Endothelial cell of umbilical vein (primary cell): ENCODE results near the gene CABYR. TPM values are rescaled to one million over a fixed set of nuclear protein-coding genes. Genes with fewer than 3 reads are reported as not detected.

ENCODE experiments used
- BruUV-seq: library from RNA; stranded (reverse); fragments of 400-500 nt; replicated peaks from 2 replicates; lab custom pipeline; 2021; lab: Mats Ljungman, UMichigan
- CTCF ChIA-PET: fragments of 300-600, 350-600 bp; sonication (Branson Sonifier 250); formaldehyde crosslinking; loops from one replicate; lab custom pipeline; 2021; ENCODE audit warnings: antibody characterized with exemption, inconsistent platforms; lab: Charles Lee
- POLR2A ChIA-PET: fragments of 300-600, 350-600 bp; sonication (Branson Sonifier 250); formaldehyde crosslinking; loops from one replicate; lab custom pipeline; 2021; ENCODE audit warnings: antibody characterized with exemption, inconsistent platforms; lab: Charles Lee
- DNase-seq: peaks from one replicate; pipeline ENCODE4 v3.0.0-alpha.2; 2011; ENCODE audit warnings: low read depth, low spot score
- FAIRE-seq: peaks from 2 replicates; lab custom pipeline; 2011; peaks lifted over from hg19 to GRCh38; lab: Jason Lieb, UNC
- H2AFZ ChIP-seq: 2 replicates; pipeline ENCODE4 v1.6.0; 2012; ENCODE audit warnings: low read depth, low read length, control low read depth, inconsistent platforms
- H3K27ac ChIP-seq: 2 replicates; pipeline ENCODE4 v1.5.1; 2011; ENCODE audit warnings: low read depth, mild to moderate bottlenecking, control low read depth, low read length, moderate library complexity; ENCODE audit not compliant: insufficient read depth
- H3K27me3 ChIP-seq, 2 experiments: 2 replicates each; pipeline versions ENCODE4 v1.6.0 to v1.6.1; 2011; ENCODE audit warnings: low read length in 2 of 2, mixed read lengths in 1 of 2; ENCODE audit not compliant: control insufficient read depth in 2 of 2, insufficient read depth in 2 of 2
- H3K36me3 ChIP-seq, 2 experiments: 2 replicates in 1 of 2; 3 replicates in 1 of 2; pipeline ENCODE4 v1.5.1; 2011; ENCODE audit warnings: low read length in 2 of 2, mild to moderate bottlenecking in 1 of 2, moderate library complexity in 1 of 2; ENCODE audit not compliant: control insufficient read depth in 2 of 2, insufficient read depth in 2 of 2; ENCODE audit errors: extremely low read depth in 1 of 2
- H3K4me1 ChIP-seq: 3 replicates; pipeline ENCODE4 v1.5.1; 2011; ENCODE audit warnings: mild to moderate bottlenecking, low read length; ENCODE audit not compliant: control insufficient read depth, insufficient read depth; ENCODE audit errors: extremely low read depth
- H3K4me2 ChIP-seq: 2 replicates; pipeline ENCODE4 v1.6.1; 2011; ENCODE audit warnings: low read length, control low read depth, mixed read lengths; ENCODE audit not compliant: insufficient read depth
- H3K4me3 ChIP-seq, 3 experiments: fragments of 200-600 bp in 1 of 3; sonication (generic), shearing (Covaris generic) in 1 of 3; replicated peaks in 1 of 3; 2 replicates each; pipeline ENCODE4 v1.5.1; 2011 to 2016; ENCODE audit warnings: control low read depth in 3 of 3, low read length in 3 of 3, mild to moderate bottlenecking in 2 of 3, inconsistent platforms in 1 of 3, low read depth in 1 of 3, moderate library complexity in 1 of 3; ENCODE audit not compliant: insufficient read depth in 1 of 3
- H3K79me2 ChIP-seq: 2 replicates; pipeline ENCODE4 v1.6.0; 2012; ENCODE audit warnings: low read length, inconsistent platforms; ENCODE audit not compliant: control insufficient read depth, insufficient read depth
- H3K9ac ChIP-seq: replicated peaks from 2 replicates; pipeline ENCODE3; 2011; ENCODE audit warnings: low read length, control low read depth; ENCODE audit not compliant: insufficient read depth; ENCODE audit errors: extremely low read depth
- H3K9me1 ChIP-seq: replicated peaks from 3 replicates; pipeline ENCODE4 v1.6.0; 2011; ENCODE audit warnings: mild to moderate bottlenecking, low read length; ENCODE audit not compliant: control insufficient read depth, insufficient read depth; ENCODE audit errors: extremely low read depth
- H3K9me3 ChIP-seq: replicated peaks from 2 replicates; pipeline ENCODE4 v1.5.1; 2012; ENCODE audit warnings: low read length, inconsistent platforms; ENCODE audit not compliant: control insufficient read depth, insufficient read depth
- H4K20me1 ChIP-seq: replicated peaks from 2 replicates; pipeline ENCODE3; 2011; ENCODE audit warnings: mild to moderate bottlenecking, low read length; ENCODE audit not compliant: control insufficient read depth, insufficient read depth; ENCODE audit errors: extremely low read depth
- CTCF ChIP-seq, 2 donors: IDR thresholded peaks; 1 replicate in 1 of 2; 2 replicates in 1 of 2; pipeline ENCODE4 v1.5.1; 2011; ENCODE audit warnings: low read length in 2 of 2, mild to moderate bottlenecking in 2 of 2, moderate library complexity in 2 of 2, control low read depth in 1 of 2, inconsistent platforms in 1 of 2, low read depth in 1 of 2; ENCODE audit not compliant: insufficient read depth in 1 of 2; ENCODE audit errors: extremely low read depth in 1 of 2
- EZH2 ChIP-seq: IDR thresholded peaks from 2 replicates; pipeline ENCODE4 v1.6.1; 2012; ENCODE audit warnings: borderline replicate concordance, low read depth, mild to moderate bottlenecking, moderate library complexity, low read length, inconsistent platforms; ENCODE audit not compliant: severe bottlenecking
- FOS ChIP-seq: IDR thresholded peaks from 2 replicates; pipeline ENCODE4 v1.6.1; 2011; ENCODE audit warnings: mild to moderate bottlenecking, low read length, moderate library complexity, borderline replicate concordance; ENCODE audit not compliant: insufficient read depth
- GATA2 ChIP-seq: IDR thresholded peaks from 2 replicates; pipeline ENCODE4 v1.7.0; 2011; ENCODE audit warnings: low read depth, mild to moderate bottlenecking, moderate library complexity, mixed read lengths, low read length; ENCODE audit not compliant: insufficient read length, insufficient read depth
- JUN ChIP-seq: IDR thresholded peaks from 2 replicates; pipeline ENCODE4 v1.6.1; 2011; ENCODE audit warnings: borderline replicate concordance, low read depth; ENCODE audit not compliant: insufficient read length, insufficient read depth
- MAX ChIP-seq: IDR thresholded peaks from 2 replicates; pipeline ENCODE4 v1.6.1; 2011; ENCODE audit not compliant: insufficient read depth, insufficient read length
- MYC ChIP-seq: IDR thresholded peaks from one replicate; pipeline ENCODE4 v1.6.1; 2011; ENCODE audit warnings: mild to moderate bottlenecking, low read depth, low read length
- POLR2A ChIP-seq: IDR thresholded peaks from 2 replicates; pipeline ENCODE4 v1.6.1; 2012; ENCODE audit warnings: low read depth, mild to moderate bottlenecking, control low read depth, low read length
- POLR2AphosphoS5 ChIP-seq: IDR thresholded peaks from 2 replicates; pipeline ENCODE4 v1.6.1; 2012; ENCODE audit warnings: low read depth, mild to moderate bottlenecking, control low read depth, low read length, moderate library complexity; ENCODE audit not compliant: insufficient read depth
- dilution Hi-C: fragments of 300-500 bp; cut with MboI; formaldehyde crosslinking; loops from one replicate; pipeline ENCODE4 v1.15.0; 2019; ENCODE audit warnings: low sequenced_read_pairs; ENCODE audit not compliant: extremely low pct_ligation_motif_present
- intact Hi-C: fragments of 100-400 bp; cut with micrococcal nuclease; formaldehyde crosslinking; loops from one replicate; pipeline ENCODE4 v1.10.0; 2022
- polyA plus RNA-seq, 4 experiments: library from polyadenylated mRNA; depleted of rRNA in 3 of 4; stranded (reverse) in 3 of 4; unstranded in 1 of 4; fragments of >200 nt; gene quantifications; 2 replicates each; pipeline versions ENCODE4 v1.2.1 to v1.2.3, GENCODE V29; 2011 to 2012; ENCODE audit warnings: missing spikeins in 1 of 4
- total RNA-seq: library from RNA; stranded (reverse); gene quantifications from 2 replicates; pipeline ENCODE4 v1.2.3, GENCODE V29; 2021

CABYR gene
- total and polyA plus RNA-seq, 2 donors (not counting 3 experiments of a cell fraction or from before 2014, with no cell fraction given), result 3.9 to 8.9 TPM

GRCh38 chr18:24127735-24128134 is 11.1 kb upstream of the CABYR start:
- Histone ChIP-seq H3K27me3 (no peaks in the 10 kb centered on the region), H3K9ac (no peak overlapping the region), H3K4me3 (no peak overlapping the region), H3K4me2 (no peak overlapping the region), H3K79me2 (no peaks in the 10 kb centered on the region), H3K36me3 (no peaks in the 10 kb centered on the region), H3K4me1 (no peaks in the 10 kb centered on the region), H3K9me1 (no peaks in the 10 kb centered on the region), H3K27ac (no peak overlapping the region), H4K20me1 (no peaks in the 10 kb centered on the region), H2AFZ (no peak overlapping the region), H3K9me3 (no peaks in the 10 kb centered on the region)
- BruUV-seq, result no TSS peak
- intact Hi-C loops, result no loop called here
- POLR2A ChIA-PET, result interaction anchor here (1.7 kb wide), 1 partner anchor 11 kb away, joined by 4 read pairs; the partner anchor contains the start of gene CABYR
- FAIRE-seq (no peak), DNase-seq (no peak)
- CTCF ChIA-PET, result no interaction called here
- TF ChIP-seq POLR2A (no peak), FOS (no peak), POLR2AphosphoS5 (no peak), EZH2 (no peak), JUN (no peak), GATA2 (no peak), CTCF (IDR thresholded peaks at IDR 0.05; ENCODE audit: extremely low read depth in 1 of 2, insufficient read depth in 1 of 2, low read depth in 1 of 2, low read length in 2 of 2) (no peak), MAX (no peak), MYC (no peak)
- dilution Hi-C loops, result no loop called here
